IMR-90 (cell line): ENCODE results near the gene PPP1R14B. TPM values are rescaled to one million over a fixed set of nuclear protein-coding genes. Genes with fewer than 3 reads are reported as not detected.

Source experiments
- ATAC-seq: fragments of 200-7000 bp; cut with Tn5 transposase; 2 replicates; pipeline ENCODE4 v1.9.1; 2020; ENCODE audit warnings: low read depth, mild to moderate bottlenecking, moderate library complexity
- BruUV-seq: library from RNA; stranded (reverse); fragments of 400-500 nt; replicated peaks from 2 replicates; lab custom pipeline; 2021; lab: Mats Ljungman, UMichigan
- CTCF ChIA-PET: fragments of 300-600 bp; formaldehyde crosslinking; extraction: SDS; loops from one replicate; lab custom pipeline; 2021; ENCODE audit warnings: antibody characterized with exemption; lab: Yijun Ruan, JAX
- POLR2A ChIA-PET: fragments of 300-600 bp; sonication (Branson Sonifier 250); formaldehyde crosslinking; loops from one replicate; lab custom pipeline; 2022; ENCODE audit warnings: antibody characterized with exemption; ENCODE audit not compliant: unreplicated experiment; lab: Charles Lee
- DNase-seq: peaks from one replicate; pipeline ENCODE4 v3.0.0; 2013
- H2AFZ ChIP-seq: replicated peaks from 2 replicates; pipeline ENCODE3; 2013; ENCODE audit warnings: low read length, mild to moderate bottlenecking; ENCODE audit not compliant: poor library complexity
- H2AK5ac ChIP-seq: 2 replicates; pipeline ENCODE4 v1.6.1; 2013; ENCODE audit warnings: low read depth, low read length, inconsistent platforms
- H2AK9ac ChIP-seq: replicated peaks from 2 replicates; pipeline ENCODE3; 2013; ENCODE audit warnings: mild to moderate bottlenecking, low read depth, low read length, moderate library complexity; ENCODE audit not compliant: poor library complexity
- H2BK120ac ChIP-seq: 2 replicates; pipeline ENCODE4 v1.6.1; 2013; ENCODE audit warnings: low read depth, low read length, inconsistent platforms
- H2BK15ac ChIP-seq: 3 replicates; pipeline ENCODE4 v1.6.1; 2013; ENCODE audit warnings: low read depth, low read length, inconsistent platforms
- H2BK20ac ChIP-seq: 2 replicates; pipeline ENCODE4 v1.6.1; 2013; ENCODE audit warnings: low read depth, mild to moderate bottlenecking, inconsistent platforms, low read length, moderate library complexity
- H2BK5ac ChIP-seq: 2 replicates; pipeline ENCODE4 v1.6.1; 2013; ENCODE audit warnings: mild to moderate bottlenecking, low read depth, low read length, inconsistent platforms; ENCODE audit not compliant: poor library complexity, severe bottlenecking
- H3K14ac ChIP-seq: replicated peaks from 2 replicates; pipeline ENCODE4 v1.6.1; 2013; ENCODE audit warnings: low read depth, low read length, inconsistent platforms
- H3K18ac ChIP-seq: 2 replicates; pipeline ENCODE4 v1.6.1; 2013; ENCODE audit warnings: low read depth, low read length, control low read depth
- H3K23ac ChIP-seq: 2 replicates; pipeline ENCODE4 v1.6.1; 2013; ENCODE audit warnings: low read depth, low read length, inconsistent platforms
- H3K27ac ChIP-seq: 2 replicates; pipeline ENCODE4 v1.5.1; 2013; ENCODE audit warnings: mild to moderate bottlenecking, control low read depth, low read length; ENCODE audit not compliant: insufficient read depth
- H3K27me3 ChIP-seq: 2 replicates; pipeline ENCODE4 v1.6.1; 2013; ENCODE audit warnings: low read length; ENCODE audit not compliant: control insufficient read depth, insufficient read depth
- H3K36me3 ChIP-seq: 2 replicates; pipeline ENCODE4 v1.6.1; 2013; ENCODE audit warnings: low read length, mixed read lengths; ENCODE audit not compliant: control insufficient read depth, insufficient read depth
- H3K4ac ChIP-seq: 2 replicates; pipeline ENCODE4 v1.6.1; 2013; ENCODE audit warnings: low read depth, low read length, inconsistent platforms
- H3K4me1 ChIP-seq: 2 replicates; pipeline ENCODE4 v1.6.1; 2013; ENCODE audit warnings: low read length, mixed read lengths; ENCODE audit not compliant: control insufficient read depth, insufficient read depth
- H3K4me2 ChIP-seq: 2 replicates; pipeline ENCODE4 v1.6.1; 2013; ENCODE audit warnings: low read depth, mild to moderate bottlenecking, control low read depth, low read length, moderate library complexity
- H3K4me3 ChIP-seq: 2 replicates; pipeline ENCODE4 v1.5.1; 2013; ENCODE audit warnings: low read depth, mild to moderate bottlenecking, control low read depth, low read length, moderate library complexity; ENCODE audit not compliant: insufficient read depth
- H3K56ac ChIP-seq: 2 replicates; pipeline ENCODE4 v1.6.1; 2013; ENCODE audit warnings: low read length, inconsistent platforms; ENCODE audit not compliant: insufficient read depth; ENCODE audit errors: extremely low read depth
- H3K79me1 ChIP-seq, 2 experiments: 2 replicates each; pipeline ENCODE4 v1.6.1; 2013; ENCODE audit warnings: low read length in 2 of 2, inconsistent platforms in 1 of 2, low read depth in 1 of 2
- H3K9ac ChIP-seq: 2 replicates; pipeline ENCODE4 v1.6.1; 2013; ENCODE audit warnings: low read depth, low read length, control low read depth
- H3K9me1 ChIP-seq: 2 replicates; pipeline ENCODE4 v1.6.1; 2013; ENCODE audit warnings: low read length, inconsistent platforms; ENCODE audit not compliant: insufficient read depth
- H3K9me3 ChIP-seq: 2 replicates; pipeline ENCODE4 v1.6.1; 2013; ENCODE audit warnings: low read length; ENCODE audit not compliant: control insufficient read depth, insufficient read depth
- H4K20me1 ChIP-seq: 2 replicates; pipeline ENCODE4 v1.6.1; 2013; ENCODE audit warnings: low read length, inconsistent platforms; ENCODE audit not compliant: insufficient read depth
- H4K5ac ChIP-seq: 2 replicates; pipeline ENCODE4 v1.6.1; 2013; ENCODE audit warnings: mild to moderate bottlenecking, low read depth, low read length, control low read depth
- H4K8ac ChIP-seq, 2 experiments: 2 replicates each; pipeline ENCODE4 v1.6.1; 2013; ENCODE audit warnings: low read depth in 2 of 2, low read length in 2 of 2, control low read depth in 1 of 2, inconsistent platforms in 1 of 2
- H4K91ac ChIP-seq: 2 replicates; pipeline ENCODE4 v1.6.1; 2013; ENCODE audit warnings: low read depth, low read length, inconsistent platforms; ENCODE audit not compliant: insufficient read depth
- CTCF ChIP-seq: conservative IDR thresholded peaks from 2 replicates; pipeline ENCODE4 v1.5.1; 2012; ENCODE audit warnings: mild to moderate bottlenecking, low read depth, low read length, improper control_type of control experiment
- ELK1 ChIP-seq: fragments of 150-350 bp; IDR thresholded peaks from 2 replicates; pipeline ENCODE4 v1.6.1; 2016; ENCODE audit warnings: low read depth, mild to moderate bottlenecking, low read length, moderate library complexity, borderline replicate concordance
- FOS ChIP-seq: fragments of 150-350 bp; IDR thresholded peaks from 2 replicates; pipeline ENCODE4 v1.6.1; 2016; ENCODE audit warnings: low read depth, low read length
- MXI1 ChIP-seq: IDR thresholded peaks from 2 replicates; pipeline ENCODE4 v1.6.1; 2012; ENCODE audit warnings: low read depth, mild to moderate bottlenecking, low read length, moderate library complexity, borderline replicate concordance
- RAD21 ChIP-seq: IDR thresholded peaks from 2 replicates; pipeline ENCODE4 v1.6.1; 2012; ENCODE audit warnings: low read length, improper control_type of control experiment
- RCOR1 ChIP-seq: IDR thresholded peaks from 2 replicates; pipeline ENCODE4 v1.6.1; 2012; ENCODE audit warnings: mild to moderate bottlenecking, low read length, improper control_type of control experiment; ENCODE audit not compliant: insufficient replicate concordance
- WGBS, 2 experiments: methylation state at CpG; one replicate each; pipeline versions ENCODE4 v1.1.5 to v1.1.7; 2013; ENCODE audit warnings: missing lambda C conversion rate in 2 of 2; ENCODE audit not compliant: insufficient read length in 1 of 2; ENCODE audit errors: extremely low coverage in 2 of 2; 5-methylcytosine and 5-hydroxymethylcytosine counted together
- dilution Hi-C: fragments of 300-500 bp; cut with HindIII; formaldehyde crosslinking; loops from one replicate; pipeline ENCODE4 v1.14.3; 2018; ENCODE audit warnings: low sequenced_read_pairs; ENCODE audit not compliant: unreplicated experiment
- in situ Hi-C: fragments of 300-500 bp; cut with MboI; formaldehyde crosslinking; loops from 3 replicates; pipeline ENCODE4 v1.14.3; 2019; ENCODE audit warnings: low sequenced_read_pairs, inconsistent platforms, mixed read lengths
- intact Hi-C: fragments of 100-400 bp; cut with micrococcal nuclease; formaldehyde crosslinking; loops from 2 replicates; pipeline ENCODE4 v1.10.0; 2022
- polyA plus RNA-seq, 3 experiments: library from polyadenylated mRNA; depleted of rRNA; stranded (reverse); fragments of >200 nt; gene quantifications; 2 replicates each; pipeline ENCODE4 v1.2.3, GENCODE V29; 2012; ENCODE audit warnings: low replicate concordance in 1 of 3
- total RNA-seq: library from RNA; depleted of rRNA; stranded (reverse); fragments of >200 nt; gene quantifications from 2 replicates; pipeline ENCODE4 v1.2.3, GENCODE V29; 2012
- TF ChIP-seq, protein P1 (sequence below): fragments of 150-350 bp; IDR thresholded peaks from 2 replicates; pipeline ENCODE4 v1.6.1; 2017; ENCODE audit warnings: mild to moderate bottlenecking, antibody characterized with exemption, low read length, low read depth

The PPP1R14B gene
- total and polyA plus RNA-seq, 2 of the 4 experiments (the other 2 are of a cell fraction), result 176 to 257 TPM

GRCh38 chr11:64286801-64287159, 40.0 kb upstream of the PPP1R14B start:
- TF ChIP-seq, protein P1, sequence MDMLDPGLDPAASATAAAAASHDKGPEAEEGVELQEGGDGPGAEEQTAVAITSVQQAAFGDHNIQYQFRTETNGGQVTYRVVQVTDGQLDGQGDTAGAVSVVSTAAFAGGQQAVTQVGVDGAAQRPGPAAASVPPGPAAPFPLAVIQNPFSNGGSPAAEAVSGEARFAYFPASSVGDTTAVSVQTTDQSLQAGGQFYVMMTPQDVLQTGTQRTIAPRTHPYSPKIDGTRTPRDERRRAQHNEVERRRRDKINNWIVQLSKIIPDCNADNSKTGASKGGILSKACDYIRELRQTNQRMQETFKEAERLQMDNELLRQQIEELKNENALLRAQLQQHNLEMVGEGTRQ, result no peak
- TF ChIP-seq ELK1 (no peak), RCOR1 (no peak), CTCF (no peak), MXI1 (no peak), RAD21 (no peak), FOS (no peak)
- no peak overlapping the region for H3K4me3 ChIP-seq

More at GRCh38 chr11:64286801-64287159, 40.0 kb upstream of the PPP1R14B start:
- intact Hi-C loops, result no loop called here
- peak overlapping the region; percentile 93 for H2AFZ ChIP-seq
- 0 out of 2 replicates have a peak overlapping the region, but pooled peaks have one; percentile 95 for H2AK5ac ChIP-seq
- ChIA-PET CTCF (no interaction called here), POLR2A (no interaction called here)
- H3K4ac ChIP-seq, result no peak overlapping the region
- no peak for DNase-seq
- no peaks in the 10 kb centered on the region for H3K9me3 ChIP-seq
- H3K18ac ChIP-seq, result no peak overlapping the region
- H3K27ac ChIP-seq, result no peak overlapping the region
- H2BK20ac ChIP-seq, result no peak overlapping the region
- no peak for ATAC-seq
- H3K79me1 ChIP-seq, result peaks cover 15 to 39% of the 10 kb centered on the region in 2 experiments
- no peak overlapping the region for H4K91ac ChIP-seq
- no peak overlapping the region for H3K56ac ChIP-seq
- no peak overlapping the region for H3K9ac ChIP-seq
- H3K4me1 ChIP-seq, result peaks cover 10% of the 10 kb centered on the region
- 0 out of 4 replicates have a peak overlapping the region, but pooled peaks of 1 of the 2 experiments have one; percentile 91 for H4K8ac ChIP-seq
- H3K14ac ChIP-seq, result no peak overlapping the region
- in situ Hi-C loops, result no loop called here
- no peak overlapping the region for H2BK15ac ChIP-seq
- no peak overlapping the region for H2BK5ac ChIP-seq
- H2AK9ac ChIP-seq, result peak overlapping the region; percentile 99
- peaks cover 4% of the 10 kb centered on the region; the same call in 1 of the 2 replicates for H3K36me3 ChIP-seq
- dilution Hi-C loops, result no loop called here
- peaks cover 18% of the 10 kb centered on the region for H3K27me3 ChIP-seq
- H3K9me1 ChIP-seq, result peaks cover 5% of the 10 kb centered on the region; the same call in 1 of the 2 replicates
- BruUV-seq, result no TSS peak
- 80% methylated on average over 2 of the region's 9 CpGs; no CpG with 5 or more reads in 1 of the 2 experiments for WGBS, 2 experiments
- H3K4me2 ChIP-seq, result no peak overlapping the region
- H4K5ac ChIP-seq, result no peak overlapping the region
- no peak overlapping the region for H3K23ac ChIP-seq
- peaks cover 5% of the 10 kb centered on the region; the same call in 1 of the 2 replicates for H4K20me1 ChIP-seq
- H2BK120ac ChIP-seq, result no peak overlapping the region
